Measurements from ENCODE around the gene WASF2. TPM values are rescaled to one million over a fixed set of nuclear protein-coding genes. Genes with fewer than 3 reads are reported as not detected.

WASF2 gene
- total and polyA plus RNA-seq, 2 of the 8 experiments (the other 6 are each of a cell fraction or from before 2014, with no cell fraction given), result 32.1 to 86.6 TPM

DNA sequence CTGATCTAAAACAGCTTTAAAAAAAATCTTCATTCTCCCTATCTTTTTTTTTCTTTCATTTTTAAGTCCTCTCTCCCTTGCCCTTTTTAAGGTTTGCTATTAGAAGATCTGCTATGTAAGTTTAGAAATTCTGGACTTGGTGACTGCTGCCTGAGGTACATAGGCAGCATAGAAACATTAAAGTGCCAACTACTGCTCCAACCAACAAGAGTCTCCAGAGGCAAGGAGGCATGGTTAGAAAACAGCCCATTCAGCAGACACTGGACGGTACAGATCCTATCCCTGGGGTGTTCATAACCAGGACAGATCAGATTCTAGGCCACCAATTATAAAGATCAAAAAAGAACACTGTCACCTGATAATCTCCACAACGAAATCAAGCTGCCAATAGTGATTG lies 60.9 kb downstream of the WASF2 start (continued):
- TF ChIP-seq, protein P1, sequence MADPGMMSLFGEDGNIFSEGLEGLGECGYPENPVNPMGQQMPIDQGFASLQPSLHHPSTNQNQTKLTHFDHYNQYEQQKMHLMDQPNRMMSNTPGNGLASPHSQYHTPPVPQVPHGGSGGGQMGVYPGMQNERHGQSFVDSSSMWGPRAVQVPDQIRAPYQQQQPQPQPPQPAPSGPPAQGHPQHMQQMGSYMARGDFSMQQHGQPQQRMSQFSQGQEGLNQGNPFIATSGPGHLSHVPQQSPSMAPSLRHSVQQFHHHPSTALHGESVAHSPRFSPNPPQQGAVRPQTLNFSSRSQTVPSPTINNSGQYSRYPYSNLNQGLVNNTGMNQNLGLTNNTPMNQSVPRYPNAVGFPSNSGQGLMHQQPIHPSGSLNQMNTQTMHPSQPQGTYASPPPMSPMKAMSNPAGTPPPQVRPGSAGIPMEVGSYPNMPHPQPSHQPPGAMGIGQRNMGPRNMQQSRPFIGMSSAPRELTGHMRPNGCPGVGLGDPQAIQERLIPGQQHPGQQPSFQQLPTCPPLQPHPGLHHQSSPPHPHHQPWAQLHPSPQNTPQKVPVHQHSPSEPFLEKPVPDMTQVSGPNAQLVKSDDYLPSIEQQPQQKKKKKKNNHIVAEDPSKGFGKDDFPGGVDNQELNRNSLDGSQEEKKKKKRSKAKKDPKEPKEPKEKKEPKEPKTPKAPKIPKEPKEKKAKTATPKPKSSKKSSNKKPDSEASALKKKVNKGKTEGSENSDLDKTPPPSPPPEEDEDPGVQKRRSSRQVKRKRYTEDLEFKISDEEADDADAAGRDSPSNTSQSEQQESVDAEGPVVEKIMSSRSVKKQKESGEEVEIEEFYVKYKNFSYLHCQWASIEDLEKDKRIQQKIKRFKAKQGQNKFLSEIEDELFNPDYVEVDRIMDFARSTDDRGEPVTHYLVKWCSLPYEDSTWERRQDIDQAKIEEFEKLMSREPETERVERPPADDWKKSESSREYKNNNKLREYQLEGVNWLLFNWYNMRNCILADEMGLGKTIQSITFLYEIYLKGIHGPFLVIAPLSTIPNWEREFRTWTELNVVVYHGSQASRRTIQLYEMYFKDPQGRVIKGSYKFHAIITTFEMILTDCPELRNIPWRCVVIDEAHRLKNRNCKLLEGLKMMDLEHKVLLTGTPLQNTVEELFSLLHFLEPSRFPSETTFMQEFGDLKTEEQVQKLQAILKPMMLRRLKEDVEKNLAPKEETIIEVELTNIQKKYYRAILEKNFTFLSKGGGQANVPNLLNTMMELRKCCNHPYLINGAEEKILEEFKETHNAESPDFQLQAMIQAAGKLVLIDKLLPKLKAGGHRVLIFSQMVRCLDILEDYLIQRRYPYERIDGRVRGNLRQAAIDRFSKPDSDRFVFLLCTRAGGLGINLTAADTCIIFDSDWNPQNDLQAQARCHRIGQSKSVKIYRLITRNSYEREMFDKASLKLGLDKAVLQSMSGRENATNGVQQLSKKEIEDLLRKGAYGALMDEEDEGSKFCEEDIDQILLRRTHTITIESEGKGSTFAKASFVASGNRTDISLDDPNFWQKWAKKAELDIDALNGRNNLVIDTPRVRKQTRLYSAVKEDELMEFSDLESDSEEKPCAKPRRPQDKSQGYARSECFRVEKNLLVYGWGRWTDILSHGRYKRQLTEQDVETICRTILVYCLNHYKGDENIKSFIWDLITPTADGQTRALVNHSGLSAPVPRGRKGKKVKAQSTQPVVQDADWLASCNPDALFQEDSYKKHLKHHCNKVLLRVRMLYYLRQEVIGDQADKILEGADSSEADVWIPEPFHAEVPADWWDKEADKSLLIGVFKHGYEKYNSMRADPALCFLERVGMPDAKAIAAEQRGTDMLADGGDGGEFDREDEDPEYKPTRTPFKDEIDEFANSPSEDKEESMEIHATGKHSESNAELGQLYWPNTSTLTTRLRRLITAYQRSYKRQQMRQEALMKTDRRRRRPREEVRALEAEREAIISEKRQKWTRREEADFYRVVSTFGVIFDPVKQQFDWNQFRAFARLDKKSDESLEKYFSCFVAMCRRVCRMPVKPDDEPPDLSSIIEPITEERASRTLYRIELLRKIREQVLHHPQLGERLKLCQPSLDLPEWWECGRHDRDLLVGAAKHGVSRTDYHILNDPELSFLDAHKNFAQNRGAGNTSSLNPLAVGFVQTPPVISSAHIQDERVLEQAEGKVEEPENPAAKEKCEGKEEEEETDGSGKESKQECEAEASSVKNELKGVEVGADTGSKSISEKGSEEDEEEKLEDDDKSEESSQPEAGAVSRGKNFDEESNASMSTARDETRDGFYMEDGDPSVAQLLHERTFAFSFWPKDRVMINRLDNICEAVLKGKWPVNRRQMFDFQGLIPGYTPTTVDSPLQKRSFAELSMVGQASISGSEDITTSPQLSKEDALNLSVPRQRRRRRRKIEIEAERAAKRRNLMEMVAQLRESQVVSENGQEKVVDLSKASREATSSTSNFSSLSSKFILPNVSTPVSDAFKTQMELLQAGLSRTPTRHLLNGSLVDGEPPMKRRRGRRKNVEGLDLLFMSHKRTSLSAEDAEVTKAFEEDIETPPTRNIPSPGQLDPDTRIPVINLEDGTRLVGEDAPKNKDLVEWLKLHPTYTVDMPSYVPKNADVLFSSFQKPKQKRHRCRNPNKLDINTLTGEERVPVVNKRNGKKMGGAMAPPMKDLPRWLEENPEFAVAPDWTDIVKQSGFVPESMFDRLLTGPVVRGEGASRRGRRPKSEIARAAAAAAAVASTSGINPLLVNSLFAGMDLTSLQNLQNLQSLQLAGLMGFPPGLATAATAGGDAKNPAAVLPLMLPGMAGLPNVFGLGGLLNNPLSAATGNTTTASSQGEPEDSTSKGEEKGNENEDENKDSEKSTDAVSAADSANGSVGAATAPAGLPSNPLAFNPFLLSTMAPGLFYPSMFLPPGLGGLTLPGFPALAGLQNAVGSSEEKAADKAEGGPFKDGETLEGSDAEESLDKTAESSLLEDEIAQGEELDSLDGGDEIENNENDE (IDR thresholded peaks at IDR 0.05; ENCODE audit: insufficient replicate concordance, low read length), result no peak
- no peak for TF ChIP-seq RXRA (IDR thresholded peaks at IDR 0.05; ENCODE audit: insufficient read depth, low read depth, low read length)
- no peak for TF ChIP-seq YY1 (IDR thresholded peaks at IDR 0.05; ENCODE audit: low read depth, low read length)
- TF ChIP-seq, protein P2, sequence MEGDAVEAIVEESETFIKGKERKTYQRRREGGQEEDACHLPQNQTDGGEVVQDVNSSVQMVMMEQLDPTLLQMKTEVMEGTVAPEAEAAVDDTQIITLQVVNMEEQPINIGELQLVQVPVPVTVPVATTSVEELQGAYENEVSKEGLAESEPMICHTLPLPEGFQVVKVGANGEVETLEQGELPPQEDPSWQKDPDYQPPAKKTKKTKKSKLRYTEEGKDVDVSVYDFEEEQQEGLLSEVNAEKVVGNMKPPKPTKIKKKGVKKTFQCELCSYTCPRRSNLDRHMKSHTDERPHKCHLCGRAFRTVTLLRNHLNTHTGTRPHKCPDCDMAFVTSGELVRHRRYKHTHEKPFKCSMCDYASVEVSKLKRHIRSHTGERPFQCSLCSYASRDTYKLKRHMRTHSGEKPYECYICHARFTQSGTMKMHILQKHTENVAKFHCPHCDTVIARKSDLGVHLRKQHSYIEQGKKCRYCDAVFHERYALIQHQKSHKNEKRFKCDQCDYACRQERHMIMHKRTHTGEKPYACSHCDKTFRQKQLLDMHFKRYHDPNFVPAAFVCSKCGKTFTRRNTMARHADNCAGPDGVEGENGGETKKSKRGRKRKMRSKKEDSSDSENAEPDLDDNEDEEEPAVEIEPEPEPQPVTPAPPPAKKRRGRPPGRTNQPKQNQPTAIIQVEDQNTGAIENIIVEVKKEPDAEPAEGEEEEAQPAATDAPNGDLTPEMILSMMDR (IDR thresholded peaks at IDR 0.05; ENCODE audit: control extremely low read depth in 1 of 3, insufficient read depth in 1 of 3, low read depth in 1 of 3, low read length in 3 of 3), result no peak
- TF ChIP-seq RAD21 (IDR thresholded peaks at IDR 0.05 in 1 of 2, conservative IDR thresholded peaks at IDR 0.05 in 1 of 2; ENCODE audit: low read depth in 2 of 2, low read length in 2 of 2), result no peak
- TF ChIP-seq BRCA1 (IDR thresholded peaks at IDR 0.05; ENCODE audit: low read depth, low read length), result no peak
- no peak for TF ChIP-seq SIN3A (conservative IDR thresholded peaks at IDR 0.05 in 1 of 2, IDR thresholded peaks at IDR 0.05 in 1 of 2; ENCODE audit: low read depth in 1 of 2, low read length in 2 of 2)
- TF ChIP-seq, protein P3, sequence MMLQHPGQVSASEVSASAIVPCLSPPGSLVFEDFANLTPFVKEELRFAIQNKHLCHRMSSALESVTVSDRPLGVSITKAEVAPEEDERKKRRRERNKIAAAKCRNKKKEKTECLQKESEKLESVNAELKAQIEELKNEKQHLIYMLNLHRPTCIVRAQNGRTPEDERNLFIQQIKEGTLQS (IDR thresholded peaks at IDR 0.05; ENCODE audit: insufficient read depth, low read depth, low read length), result no peak

Data from H1 (cell line).